GM21576 (cell line): ENCODE measurements around the gene CBX3.
"Not testable (repeated sequence)": the region's sequence is repeated elsewhere in the genome, so short reads cannot be mapped to it uniquely, and the experiment has no call there.

Experiments
- ATAC-seq: cut with Tn5 transposase; IDR thresholded peaks from one replicate; pipeline ENCODE4 v1.9.1; 2021; ENCODE audit warnings: mild to moderate bottlenecking, moderate library complexity; ENCODE audit not compliant: unreplicated experiment

Gene CBX3

DNA sequence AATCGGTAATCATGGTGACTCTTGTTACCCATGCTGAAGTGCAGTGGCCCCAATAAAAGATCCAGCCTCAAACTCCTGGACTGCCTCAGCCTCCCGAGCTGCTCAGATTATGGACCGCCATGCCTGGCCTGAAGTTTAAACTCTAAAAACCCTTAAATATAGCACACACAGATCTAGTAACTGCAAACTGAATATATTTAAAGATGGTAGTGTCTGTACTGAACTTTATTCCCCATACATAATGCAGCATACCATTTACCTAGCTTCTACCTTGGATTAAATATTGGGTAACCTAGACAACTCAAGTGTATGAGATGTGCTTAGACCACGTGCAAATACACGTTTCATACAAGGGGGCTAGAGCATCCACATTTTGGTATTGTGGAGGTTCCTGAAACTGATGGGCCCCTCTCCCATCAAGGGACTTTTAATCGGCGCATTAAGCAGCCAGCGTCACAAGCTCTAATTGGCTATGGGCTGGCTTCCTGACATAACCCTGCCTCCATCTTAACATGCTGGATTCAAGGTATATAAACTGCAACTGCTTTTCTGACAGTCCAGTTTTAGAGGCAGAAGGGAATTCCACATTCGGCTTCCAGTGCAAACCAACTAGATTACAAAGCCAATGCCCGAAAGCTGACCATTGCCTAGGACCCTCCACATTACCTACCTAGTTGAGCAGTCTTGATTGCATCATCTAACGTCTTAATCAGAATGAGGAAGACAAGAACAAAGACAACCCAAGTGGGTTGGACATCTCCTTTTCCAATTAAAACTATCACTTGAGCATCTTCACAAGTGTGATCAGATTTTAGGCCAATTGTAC, 14.0 kb upstream of the CBX3 start:
- ATAC-seq = no peak

DNA sequence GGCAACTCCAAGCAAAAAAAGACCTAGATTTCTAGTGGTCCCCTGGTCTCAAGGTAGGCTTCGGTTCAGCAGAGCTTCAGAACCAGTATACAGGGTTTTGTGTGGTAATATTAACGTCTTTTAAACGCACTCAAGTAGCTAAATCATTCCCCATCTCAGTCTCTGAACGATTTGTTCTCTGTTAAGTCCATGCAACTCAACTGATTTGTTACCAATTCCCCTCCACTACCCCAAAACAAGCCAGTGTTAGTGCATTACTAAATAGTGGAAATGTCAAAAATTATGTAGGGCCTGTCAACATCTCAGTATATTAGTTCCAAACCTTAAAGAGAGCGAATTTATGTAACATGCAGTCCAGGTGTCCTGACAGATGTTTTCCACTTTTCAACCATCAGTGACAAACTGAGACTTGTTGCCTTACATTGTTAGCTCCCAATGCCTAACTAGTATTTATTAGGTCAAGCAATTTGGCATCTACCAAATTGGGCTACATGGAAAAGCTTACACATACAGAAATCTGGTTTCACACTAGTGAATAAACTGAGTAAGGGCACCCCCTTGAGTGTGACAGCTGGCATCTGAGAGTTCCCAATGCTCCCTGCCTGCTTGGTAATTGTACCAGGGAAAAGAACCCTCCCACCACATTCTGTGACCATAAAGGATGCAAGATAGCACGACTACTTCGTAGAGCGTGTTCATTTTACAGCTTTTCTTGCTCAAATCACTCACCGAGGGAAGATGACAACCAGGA, 13.2 kb upstream of the CBX3 start:
- ATAC-seq = no peak

- no peak for ATAC-seq
Observed at GRCh38 chr7:26188957-26189541, 12.5 kb upstream of the CBX3 start.

DNA sequence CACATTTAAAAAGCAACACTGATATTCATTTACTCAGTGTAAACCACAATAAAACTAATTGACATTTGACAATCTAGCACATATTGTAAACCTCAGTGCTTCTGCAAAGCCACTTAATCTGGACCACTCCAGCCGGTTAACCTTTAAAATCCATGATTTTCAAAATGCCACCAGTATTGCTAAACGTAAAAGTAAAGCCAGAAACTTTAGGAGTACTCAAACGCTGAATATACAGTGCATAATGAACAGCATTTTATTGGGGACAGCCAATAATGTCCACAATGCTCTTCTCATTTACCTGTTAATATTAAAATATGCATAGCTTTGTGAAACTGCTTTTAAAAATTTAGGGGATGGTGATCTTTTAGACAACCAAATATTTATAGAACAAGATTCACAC, 11.8 kb upstream of the CBX3 start:
- no peak for ATAC-seq

DNA sequence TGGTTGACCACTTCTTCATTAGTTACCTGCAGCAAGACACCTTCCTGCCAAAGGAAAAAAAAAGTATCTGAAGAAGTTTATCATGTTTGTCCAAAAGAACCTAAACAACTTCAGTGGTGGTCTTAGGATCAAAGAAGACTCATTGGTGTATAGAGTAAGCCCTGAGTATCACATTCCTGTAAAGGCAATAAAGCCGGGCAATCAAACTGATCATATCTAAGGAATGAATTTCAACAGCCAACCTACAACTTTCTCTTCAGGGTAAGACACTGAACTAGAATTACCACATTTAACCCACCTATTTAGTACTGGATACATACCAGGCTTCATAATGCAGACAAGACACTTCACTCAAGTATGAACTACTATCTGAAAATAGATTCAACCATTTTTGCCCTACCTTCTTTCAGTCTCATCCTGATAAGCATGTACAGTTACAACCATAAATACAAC, 11.1 kb upstream of the CBX3 start:
- ATAC-seq = no peak

DNA sequence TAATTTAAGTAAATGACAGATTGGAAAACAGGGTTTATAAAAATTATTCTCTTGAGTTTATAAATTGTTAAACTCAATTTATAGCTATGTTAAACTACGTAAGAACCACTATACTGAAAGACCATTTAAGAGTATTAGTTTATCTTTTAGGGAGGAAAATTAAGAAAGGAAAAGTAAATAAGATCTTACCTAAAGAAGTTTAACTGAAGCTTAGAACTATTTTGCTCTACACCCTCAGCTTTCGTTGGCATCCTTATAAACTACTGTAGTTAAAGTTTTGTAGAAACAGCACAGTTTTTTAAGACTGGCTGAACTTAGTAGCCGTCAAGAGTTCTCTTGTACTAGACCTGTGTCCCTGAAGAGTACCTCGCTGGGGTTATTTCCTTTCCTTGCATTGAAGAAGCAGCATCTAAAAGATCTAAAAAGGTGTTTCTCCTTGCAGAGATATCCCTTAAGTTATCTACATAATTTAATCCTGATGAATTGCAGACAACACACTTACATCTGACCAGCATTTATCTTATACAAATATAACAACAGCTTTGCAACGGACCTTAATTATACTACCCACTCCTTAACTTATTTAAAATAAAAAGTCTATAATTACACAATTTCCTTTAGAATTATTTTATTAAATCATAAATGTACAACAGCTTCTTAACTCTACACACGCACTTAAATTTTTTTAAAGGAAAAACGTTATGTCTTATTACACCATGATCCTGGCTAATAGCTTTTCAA, 10.1 kb upstream of the CBX3 start:
- no peak for ATAC-seq

- no peak for ATAC-seq
Observed at GRCh38 chr7:26191974-26192479, 9.5 kb upstream of the CBX3 start.

GRCh38 chr7:26192485-26193087, 9.0 kb upstream of the CBX3 start:
- ATAC-seq = no peak

DNA sequence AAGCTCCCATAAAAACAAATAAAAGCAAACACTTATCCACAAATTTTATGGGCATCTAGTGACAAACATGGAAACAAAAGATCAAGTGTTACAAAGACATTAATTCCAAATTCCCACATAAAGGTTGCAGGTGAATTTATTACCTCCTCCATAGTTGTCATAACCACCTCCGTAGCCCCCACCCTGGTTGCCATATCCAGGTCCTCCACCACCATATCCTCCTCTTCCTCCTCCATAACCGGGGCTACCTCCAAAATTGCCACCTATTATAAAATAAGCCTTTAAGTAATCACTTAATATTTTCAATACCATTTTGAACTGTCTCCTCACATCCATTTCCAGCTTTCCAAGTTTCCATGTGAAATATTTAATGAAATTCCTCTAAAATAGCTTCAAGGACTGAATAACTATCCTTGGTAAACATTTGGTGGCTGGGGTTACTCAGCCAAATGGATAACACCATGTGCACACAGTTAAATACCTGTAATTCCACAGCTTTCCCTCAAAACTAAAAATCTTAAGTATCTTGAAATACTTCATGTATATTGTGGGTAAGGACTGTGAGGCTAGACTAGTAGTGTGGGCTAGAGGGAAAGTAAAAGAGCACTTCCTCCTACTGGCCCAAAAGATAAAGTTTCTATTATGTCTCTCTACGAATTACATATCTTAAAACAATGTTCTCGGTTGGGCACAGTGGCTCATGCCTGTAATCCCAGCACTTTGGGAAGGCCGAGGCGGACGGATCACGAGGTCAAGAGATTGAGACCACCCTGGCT, 7.9 kb upstream of the CBX3 start:
- ATAC-seq = no peak

- ATAC-seq = not testable (repeated sequence)
Observed at GRCh38 chr7:26194764-26195163, 6.8 kb upstream of the CBX3 start.

DNA sequence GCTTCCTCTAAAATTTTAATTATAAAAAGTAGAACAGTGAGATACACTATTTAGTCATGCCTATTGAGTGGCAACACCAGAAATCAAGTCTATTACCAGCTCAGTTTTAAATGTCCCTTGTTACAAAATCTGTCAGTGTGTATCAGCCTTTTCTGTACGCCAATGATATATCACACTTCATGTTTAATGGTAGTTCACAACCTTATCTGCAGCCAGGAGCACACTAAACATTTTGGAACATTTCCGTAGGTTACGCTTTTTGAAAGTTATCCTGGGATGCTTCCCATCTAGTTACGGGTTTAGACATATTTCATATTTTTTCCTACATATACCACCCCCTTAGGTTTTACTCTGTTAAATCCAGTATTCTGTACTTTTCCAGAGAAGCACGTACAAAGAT, 6.4 kb upstream of the CBX3 start:
- no peak for ATAC-seq

DNA sequence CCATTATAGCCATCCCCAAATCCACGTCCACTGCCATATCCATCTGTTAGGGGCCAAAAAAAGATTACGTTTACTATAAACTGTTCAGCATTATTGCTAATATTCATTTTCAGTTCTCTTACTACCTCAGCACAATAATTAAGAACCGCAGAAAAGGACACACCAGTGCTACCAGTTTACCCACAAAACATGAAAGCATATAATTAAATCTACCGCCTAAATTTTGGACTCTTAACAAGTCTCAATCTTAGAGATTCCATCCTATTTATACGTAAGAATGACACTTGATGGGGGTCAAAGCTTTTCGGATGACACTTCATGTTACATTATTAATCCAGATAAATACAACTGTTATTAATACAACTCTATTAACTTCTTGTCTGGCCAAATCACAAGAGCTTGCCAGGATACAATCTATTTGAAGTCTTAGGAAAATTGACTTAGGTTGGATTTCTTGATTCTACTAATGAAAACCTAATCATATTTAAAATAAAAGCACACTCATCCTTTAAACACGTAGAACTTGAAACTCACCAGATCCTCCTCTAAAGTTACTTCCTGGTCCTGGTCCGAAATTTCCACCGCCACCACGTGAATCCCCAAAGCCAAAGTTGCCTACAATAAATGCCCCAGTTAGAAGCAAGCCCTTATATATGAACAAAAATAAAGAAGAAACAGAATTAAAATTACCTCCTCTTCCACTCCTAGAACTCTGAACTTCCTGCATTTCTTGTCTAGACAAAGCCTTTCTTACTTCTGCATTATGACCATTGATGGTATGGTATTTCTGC, 5.5 kb upstream of the CBX3 start:
- no peak for ATAC-seq

GRCh38 chr7:26197153-26198115, 4.1 kb upstream of the CBX3 start:
- ATAC-seq = no peak

DNA sequence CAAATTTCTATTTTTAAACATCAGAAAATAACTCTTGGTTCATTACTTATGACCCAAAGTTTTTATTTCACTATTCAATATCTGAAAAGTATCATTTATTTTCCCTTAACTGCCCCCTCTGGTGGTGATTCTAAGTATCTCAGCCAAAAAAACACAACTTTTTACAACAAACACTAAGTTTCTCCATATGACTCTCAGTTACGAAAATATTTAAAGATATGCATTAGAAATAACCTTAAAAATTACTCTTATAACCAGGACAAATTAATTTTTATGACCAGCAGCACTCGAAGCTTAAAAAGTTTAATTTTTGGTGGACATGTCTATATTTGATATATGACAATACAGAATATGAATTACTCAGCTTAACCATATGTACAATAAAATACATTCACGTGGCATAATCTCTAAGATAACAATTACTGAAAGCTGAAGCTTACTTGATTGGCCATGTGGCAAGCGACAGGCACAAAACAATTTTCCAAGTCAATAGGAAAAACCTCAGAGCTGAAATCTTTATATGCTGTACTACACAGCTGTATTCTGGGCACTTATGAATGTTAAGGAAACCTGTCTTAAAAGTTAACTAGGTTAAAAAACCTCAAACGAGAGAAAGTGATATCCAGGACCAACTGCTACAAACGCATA, 3.3 kb upstream of the CBX3 start:
- no peak for ATAC-seq

GRCh38 chr7:26198781-26199169, 2.8 kb upstream of the CBX3 start:
- no peak for ATAC-seq

DNA sequence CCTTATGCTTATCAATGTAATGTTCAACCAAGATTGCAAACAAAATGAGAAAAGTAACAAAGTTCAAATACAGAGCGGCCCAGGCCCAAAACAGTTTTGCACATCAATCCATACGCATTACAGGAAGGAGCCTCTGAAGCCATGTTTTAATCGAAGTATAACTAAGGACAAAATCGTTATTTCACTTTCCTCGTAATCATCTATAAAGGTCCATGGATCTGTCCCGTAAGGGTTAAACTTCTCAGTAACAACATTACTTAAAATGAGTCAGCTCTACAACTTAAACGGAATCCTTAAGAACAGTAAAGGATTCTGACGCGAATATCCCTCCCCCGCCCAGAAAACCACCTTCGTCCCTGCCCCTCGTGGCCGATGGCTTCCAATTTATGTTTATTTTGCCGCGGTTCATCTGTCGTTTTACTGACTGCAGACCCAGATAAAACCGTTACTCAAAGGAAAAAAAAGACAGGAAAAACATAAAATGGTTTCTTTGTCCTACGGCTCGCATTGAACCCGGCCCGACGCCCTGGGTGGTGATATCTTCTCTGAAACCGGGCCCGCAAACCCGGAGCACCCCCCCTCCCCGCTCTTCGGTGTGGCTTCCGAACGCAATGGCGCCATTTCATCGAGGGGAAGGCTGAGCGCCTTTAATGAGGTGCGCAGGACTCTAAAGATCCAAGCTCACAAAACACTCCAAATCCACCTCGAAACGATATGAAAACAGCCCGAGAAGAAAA, 2.1 kb upstream of the CBX3 start:
- no peak for ATAC-seq

DNA sequence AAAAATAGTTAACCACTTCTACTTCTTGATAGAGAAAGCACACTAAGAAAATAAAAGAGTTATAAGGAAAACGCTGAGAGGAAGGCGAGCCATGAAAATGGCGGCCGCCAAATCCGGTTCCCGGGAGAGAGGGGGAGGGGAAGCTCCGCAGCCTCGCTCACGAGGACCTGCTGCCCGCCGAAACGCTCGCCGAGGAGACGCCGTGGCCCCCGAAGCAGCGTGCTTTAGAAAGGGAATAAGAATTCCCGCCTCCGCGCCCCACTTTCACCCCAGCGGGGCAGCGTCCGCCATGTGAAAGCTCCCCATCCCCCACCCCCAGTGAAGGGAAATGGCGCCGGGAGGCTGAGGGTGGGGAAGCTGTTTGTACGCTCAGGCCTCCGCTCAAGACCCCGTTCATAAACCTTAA, 1.5 kb upstream of the CBX3 start:
- ATAC-seq = no peak
